C4-2B (cell line): Measurements from ENCODE around the gene HIVEP3.

Experiments used
- H3K27ac ChIP-seq: fragments of 450-650 bp; 2 replicates; pipeline ENCODE4 v1.5.1; 2017
- CTCF ChIP-seq: fragments of 450-650 bp; conservative IDR thresholded peaks from 2 replicates; pipeline ENCODE4 v1.5.1; 2017; ENCODE audit warnings: mild to moderate bottlenecking
- ZFX ChIP-seq: fragments of 450-650 bp; IDR thresholded peaks from 2 replicates; pipeline ENCODE4 v1.6.1; 2017

The HIVEP3 gene

DNA sequence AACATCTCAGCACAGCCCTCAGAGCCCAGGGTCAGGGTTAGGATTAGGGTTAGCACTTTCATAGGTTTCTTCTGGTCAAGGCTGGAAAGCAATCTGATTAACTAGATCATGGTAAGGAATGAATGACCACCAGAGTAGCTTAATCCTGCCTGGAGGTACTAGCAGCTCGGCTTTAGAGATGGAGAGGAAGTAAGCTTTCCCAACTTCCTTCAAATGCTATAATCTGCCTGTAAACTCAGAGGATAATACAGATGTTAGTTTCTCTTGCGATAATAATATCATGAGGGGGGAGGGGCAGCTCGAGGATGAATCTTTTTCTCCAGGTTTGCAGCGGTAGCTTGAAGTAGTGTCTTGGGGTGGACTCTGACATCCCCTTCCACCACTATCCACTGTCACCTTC is 194.9 kb downstream of the HIVEP3 start:
- no peak for TF ChIP-seq CTCF
- TF ChIP-seq ZFX: no peak
- H3K27ac ChIP-seq: no peak overlapping the region

GRCh38 chr1:41722184-41722583 is 196.5 kb downstream of the HIVEP3 start:
- TF ChIP-seq ZFX: no peak
- TF ChIP-seq CTCF: no peak
- no peak overlapping the region for H3K27ac ChIP-seq

GRCh38 chr1:41720861-41721410 is 197.8 kb downstream of the HIVEP3 start:
- TF ChIP-seq ZFX (no peak), CTCF (no peak)
- no peak overlapping the region for H3K27ac ChIP-seq

DNA sequence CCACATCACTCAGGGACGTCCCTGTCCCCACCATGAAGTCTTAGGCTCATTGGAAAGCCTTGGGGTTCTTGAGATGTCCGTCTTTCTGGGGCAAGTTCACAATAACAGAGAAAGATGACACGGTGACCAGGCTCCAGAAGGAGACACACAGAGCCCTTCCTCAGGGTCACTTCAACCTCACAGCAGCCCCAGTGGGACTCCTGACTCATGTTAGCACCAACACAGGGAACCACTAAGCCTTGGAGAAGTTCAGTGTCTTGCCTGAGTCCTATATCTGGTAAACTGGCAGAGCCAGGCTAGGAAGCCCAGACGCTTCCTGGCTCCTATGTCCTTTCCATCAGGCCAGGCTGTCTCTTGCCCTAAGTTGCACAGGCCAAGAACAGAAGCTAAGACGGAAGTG is 199.1 kb downstream of the HIVEP3 start:
- TF ChIP-seq ZFX (no peak), CTCF (no peak)

GRCh38 chr1:41719128-41719527 is 199.6 kb downstream of the HIVEP3 start:
- TF ChIP-seq CTCF (no peak), ZFX (no peak)
- no peak overlapping the region for H3K27ac ChIP-seq

More for the DNA sequence above, 199.1 kb downstream of the HIVEP3 start:
- no peak overlapping the region for H3K27ac ChIP-seq

DNA sequence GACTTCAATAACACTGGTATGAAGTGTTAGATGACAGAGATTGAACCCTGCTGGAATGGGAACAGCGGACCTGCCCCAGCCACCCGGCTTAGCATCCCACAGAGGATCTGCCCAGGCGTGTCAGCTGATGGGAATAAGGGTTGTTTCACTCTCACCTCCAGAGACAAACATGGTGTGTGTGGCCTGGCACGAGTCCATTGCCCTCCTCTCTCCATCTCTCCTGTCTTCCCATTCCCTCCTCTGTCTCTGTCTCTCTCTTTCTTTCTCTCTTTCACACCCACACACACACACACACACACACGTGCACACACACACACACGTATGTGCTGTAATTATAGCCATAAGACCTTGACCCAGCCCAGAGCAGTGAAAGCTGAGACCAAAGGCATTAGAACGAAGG is 200.2 kb downstream of the HIVEP3 start:
- TF ChIP-seq CTCF (no peak), ZFX (no peak)
- no peak overlapping the region for H3K27ac ChIP-seq

DNA sequence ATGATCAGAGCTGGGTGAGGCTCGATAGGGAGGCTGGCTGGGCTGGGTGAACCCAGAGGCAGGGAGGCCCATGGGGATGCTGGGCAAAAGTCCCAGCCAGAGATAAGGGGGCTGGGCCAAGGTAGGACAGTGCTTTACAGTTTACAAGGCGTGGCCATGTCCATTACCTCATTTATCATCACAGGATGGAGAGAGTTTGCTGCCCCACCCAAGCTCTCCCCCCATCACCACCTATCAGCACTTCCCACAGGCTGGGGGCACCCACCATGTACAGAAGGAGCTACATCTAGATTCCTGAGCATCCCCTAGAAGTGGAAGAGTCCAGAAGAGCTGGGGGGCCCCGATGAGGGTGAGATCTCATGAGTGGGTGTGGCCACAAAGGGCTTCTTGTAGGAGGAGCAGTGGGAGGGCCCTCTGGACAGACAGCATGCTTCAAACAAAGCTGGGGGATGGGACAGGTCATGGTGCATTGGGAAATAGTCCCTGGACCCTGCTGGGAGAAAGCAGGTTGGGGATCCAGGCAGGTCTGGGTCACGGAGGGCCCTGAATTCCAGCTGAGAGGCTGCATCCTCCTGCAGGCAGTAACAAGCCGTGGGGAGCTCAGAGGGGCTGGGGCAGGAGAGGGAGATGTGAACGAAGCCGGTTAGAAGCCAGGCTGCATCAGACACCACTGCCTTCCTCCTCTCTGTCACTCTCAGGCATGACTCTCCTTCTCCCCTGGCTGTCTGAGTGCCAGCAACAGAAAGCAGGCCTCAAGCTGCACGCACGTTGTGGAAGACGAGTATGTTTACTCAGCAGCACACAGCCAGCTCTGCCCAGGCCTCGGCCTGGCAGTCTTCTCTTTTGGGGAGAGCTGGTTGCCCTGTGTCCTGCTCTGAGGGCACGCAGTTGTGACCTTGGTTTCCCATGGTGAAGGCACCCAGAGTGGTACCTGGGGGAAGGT is 202.3 kb downstream of the HIVEP3 start:
- TF ChIP-seq ZFX (no peak), CTCF (no peak)
- no peak overlapping the region for H3K27ac ChIP-seq
